GM12878 (cell line): ENCODE measurements around the gene NHEJ1.

Experiments used
- ATF2 ChIP-seq: IDR thresholded peaks from 2 replicates; pipeline ENCODE4 v1.6.1; 2012; ENCODE audit warnings: low read length, inconsistent platforms
- MYB ChIP-seq: fragments of 150-350 bp; IDR thresholded peaks from 2 replicates; pipeline ENCODE4 v1.6.1; 2014; ENCODE audit warnings: mild to moderate bottlenecking, low read depth, low read length, borderline replicate concordance

- no peak for TF ChIP-seq ATF2
- TF ChIP-seq MYB: no peak
Measured at GRCh38 chr2:219142329-219142728, 18.3 kb downstream of the NHEJ1 start.
